HG02763 (cell line): ENCODE results near the gene COL2A1.

Source experiments
- ATAC-seq: cut with Tn5 transposase; IDR thresholded peaks from one replicate; pipeline ENCODE4 v1.9.1; 2021; ENCODE audit warnings: mild to moderate bottlenecking, moderate library complexity; ENCODE audit not compliant: unreplicated experiment

COL2A1 gene

DNA sequence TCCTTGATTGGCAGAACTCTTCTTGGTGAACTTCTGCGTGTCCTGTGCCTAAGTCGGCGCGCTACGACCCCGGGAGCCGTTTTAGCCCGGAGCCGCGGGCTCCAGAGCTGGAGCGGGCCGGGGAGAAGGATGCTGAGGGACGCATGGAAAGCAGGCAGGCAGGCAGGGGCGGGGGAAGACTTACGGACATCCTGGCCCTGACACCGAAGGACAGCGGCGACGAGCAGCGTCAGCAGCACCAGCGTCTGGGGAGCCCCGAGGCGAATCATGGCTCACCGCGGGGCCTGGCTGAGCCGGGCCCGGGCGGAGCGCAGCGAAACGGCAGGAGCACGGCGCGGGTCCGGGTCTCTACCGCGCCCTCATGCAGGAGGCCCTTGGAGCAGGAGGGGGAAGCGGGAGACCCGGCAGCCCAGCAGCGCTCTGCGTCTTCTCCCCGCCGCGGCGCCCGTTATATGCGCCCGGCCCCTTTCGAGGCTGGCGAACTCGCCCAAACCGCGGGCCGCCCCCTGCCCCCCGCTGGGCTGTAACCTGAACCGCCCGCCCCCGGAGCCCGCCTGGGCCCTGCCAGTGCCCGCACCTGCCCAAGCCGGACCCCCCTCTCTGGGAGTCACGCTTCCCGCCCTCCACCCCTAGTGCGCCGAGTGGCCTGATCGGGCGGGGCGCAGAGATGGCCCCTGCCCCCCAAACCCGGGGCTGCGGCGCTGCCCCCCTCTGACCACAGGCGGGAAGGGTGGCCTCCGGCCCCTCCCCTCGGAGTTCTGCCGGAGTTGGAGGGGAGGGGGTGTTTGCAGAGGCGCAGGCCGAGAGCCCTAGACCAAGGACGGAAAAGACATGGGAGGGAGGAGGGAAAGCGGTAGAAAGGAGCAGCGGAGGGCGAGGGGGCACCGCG is at the start of gene COL2A1:
Gene COL2A1 (minus strand): TSS at position 424 of the 889 bp plus-strand sequence. CDS start 155 bp downstream, at position 269.
- no peak for ATAC-seq

DNA sequence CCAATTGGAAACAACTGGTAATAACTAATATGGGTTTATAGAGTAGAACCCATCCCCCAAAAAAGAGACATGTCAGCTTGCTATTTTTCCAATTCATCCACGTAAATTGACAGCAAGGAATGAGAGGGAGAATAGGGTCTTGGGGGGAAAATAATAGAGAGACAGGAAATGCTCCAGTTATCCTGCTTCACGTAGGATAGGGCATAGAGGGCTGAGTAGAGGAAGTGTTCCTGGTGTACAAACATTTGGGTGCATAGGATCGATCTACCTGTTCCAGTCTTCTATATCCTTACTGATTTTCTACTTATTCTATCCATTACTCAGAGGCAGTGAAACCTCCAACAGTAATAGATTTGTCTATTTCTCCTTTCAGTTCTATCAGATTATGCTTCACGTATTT is 49.6 kb upstream of the COL2A1 start:
- ATAC-seq = no peak

DNA sequence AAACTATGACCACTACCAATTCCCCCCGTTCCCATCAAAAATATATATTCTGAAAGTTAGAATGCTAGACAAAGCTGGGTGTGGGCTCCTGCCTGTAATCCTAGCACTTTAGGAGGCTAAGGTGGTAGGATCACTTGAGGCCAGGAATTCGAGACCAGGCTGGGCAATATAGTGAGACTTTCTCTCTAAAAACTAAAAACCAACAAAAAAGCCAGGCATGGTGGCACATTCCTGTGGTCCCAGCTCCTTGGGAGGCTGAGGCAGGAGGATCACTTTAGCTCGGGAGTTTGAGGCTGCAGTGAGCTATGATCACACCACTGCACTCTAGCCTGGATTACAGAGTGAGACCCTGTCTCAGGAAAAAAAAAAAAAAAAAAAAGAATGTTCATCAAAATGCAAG is 48.8 kb upstream of the COL2A1 start:
- no peak for ATAC-seq

DNA sequence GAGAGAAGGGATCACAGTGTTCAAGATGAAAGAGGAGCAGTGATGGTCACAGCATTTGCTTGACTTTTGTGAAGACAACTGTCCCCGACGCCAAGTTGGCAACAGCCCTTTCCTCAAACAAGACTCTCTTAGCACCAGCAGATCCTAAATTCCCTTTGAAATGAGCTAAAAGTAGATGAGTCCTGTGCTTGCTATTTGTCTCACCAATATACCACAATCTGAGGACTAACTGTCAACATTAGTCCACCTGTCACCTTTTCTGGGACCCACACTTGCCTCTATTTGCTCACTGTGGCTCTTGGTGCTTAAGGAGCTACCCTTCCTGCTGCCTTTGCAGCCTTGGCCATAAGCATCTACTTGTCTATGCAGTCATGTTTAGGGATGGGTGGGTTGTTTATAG is 47.4 kb upstream of the COL2A1 start:
- no peak for ATAC-seq

DNA sequence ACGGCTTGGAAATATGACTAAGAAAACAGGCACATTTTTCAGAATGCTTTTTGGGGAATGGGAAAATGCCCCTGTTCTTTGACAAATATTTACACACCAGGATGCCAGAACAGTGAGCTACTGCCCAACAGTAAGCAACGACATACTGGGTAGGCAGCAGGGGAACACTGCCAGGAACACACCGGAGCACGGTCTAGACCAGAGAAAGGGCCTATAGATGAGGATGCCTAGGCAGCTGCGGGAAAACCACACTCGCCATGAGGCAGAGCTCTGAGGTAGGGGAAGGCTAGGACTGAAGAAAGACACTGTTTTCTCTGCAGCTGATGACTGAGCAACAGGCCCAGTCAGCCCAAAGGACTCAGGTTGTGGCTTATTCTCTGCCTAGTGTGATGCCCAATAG is 45.9 kb upstream of the COL2A1 start:
- no peak for ATAC-seq

DNA sequence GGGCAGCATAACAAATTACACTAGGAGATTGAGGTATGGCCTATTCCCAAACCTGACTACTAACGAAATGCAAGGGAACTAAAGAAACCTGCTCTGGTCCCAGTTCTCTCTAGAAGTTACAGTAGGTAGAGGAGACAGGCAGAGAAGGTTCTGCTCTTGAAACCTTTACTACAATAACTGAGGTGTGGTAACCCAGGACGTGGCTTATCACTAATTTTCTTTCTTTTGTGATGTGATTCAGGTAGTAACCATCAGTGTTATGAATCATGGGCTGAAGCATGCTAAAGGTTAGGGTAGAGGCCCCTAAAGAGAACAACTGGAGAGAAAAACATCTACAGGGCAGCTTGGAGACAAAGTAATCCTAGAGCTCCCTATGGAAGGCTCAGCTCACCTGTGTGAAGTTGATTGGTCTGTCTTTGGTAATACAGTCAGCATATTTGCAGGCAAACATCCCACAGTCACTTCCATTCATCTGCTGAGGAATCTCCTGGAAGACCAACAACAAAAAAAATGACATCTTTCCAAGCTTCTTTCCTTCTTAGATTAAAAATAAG is 41.8 kb upstream of the COL2A1 start:
- no peak for ATAC-seq

DNA sequence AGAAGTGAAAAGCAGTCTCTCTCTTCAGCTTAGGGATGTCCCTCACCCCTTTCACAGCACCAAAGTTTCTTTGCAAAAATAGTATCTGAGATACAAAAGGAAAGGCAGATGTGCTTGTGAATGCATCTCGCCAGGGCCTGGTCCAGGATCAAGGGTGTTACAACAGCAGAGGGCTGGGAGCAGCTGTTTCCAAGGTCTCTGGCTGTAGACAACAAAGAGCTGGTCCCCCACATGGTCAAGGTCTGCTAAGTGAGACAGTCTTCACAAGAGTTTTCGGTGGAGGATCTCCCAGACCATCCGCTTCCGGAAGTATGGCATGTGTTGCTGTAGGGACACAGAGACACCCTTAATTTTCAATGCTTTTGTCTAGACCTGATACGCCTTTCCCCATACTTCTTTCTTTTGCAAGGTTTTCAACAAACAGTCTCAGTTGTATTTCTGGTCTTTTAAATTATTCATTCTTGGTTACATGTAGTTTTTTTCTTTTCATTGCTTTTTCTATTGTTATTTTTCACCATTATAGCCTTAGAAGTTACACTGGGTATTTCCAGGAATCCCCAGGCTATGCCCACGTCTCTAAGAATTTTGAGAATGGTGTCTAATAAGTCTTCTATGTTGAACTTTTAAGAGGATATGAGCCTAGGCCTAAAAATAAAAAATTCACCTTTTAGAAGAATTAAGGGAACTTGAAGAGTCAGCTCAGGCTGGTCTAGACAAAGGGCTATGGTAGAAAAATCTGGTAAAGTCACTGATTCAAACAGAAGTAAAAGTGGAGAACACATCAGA is 41.0 kb upstream of the COL2A1 start:
- ATAC-seq = no peak

DNA sequence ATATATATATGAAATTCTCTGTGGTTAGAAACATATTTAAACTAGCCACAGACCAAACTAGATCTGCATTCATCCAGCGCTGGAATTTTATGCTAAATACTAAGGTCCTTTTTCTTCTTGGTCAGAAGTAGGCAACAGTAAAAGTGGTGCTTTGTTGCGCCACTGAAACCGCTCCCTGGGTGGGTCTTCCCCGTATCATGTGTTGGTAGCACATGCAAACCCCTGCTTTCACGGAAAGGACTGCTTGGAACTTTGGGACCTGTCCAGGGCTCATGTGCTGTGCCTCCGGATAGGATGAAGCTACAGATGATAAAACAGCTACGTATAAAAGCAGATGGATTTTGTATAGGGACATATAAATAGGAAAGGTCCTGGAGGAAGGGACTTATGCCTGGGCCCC is 40.1 kb upstream of the COL2A1 start:
- no peak for ATAC-seq

DNA sequence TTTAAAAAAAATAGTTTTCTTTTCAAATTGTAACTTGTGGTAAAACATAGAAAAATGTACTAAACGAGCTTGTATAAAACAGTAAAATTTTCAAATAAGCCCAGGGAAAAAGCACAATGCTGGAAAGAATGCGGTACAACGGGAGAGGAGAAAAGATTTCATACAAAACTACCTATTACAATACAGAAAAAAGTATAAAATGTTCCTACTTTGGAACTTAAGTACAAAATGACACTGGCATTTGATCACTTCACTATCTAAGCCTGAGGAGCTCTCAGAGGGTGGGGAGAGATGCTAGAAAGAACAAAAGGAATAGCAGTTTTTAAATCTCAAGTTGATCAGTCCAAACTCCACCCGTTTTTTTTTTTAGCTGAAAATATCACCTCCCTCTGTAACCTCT is 39.5 kb upstream of the COL2A1 start:
- no peak for ATAC-seq

DNA sequence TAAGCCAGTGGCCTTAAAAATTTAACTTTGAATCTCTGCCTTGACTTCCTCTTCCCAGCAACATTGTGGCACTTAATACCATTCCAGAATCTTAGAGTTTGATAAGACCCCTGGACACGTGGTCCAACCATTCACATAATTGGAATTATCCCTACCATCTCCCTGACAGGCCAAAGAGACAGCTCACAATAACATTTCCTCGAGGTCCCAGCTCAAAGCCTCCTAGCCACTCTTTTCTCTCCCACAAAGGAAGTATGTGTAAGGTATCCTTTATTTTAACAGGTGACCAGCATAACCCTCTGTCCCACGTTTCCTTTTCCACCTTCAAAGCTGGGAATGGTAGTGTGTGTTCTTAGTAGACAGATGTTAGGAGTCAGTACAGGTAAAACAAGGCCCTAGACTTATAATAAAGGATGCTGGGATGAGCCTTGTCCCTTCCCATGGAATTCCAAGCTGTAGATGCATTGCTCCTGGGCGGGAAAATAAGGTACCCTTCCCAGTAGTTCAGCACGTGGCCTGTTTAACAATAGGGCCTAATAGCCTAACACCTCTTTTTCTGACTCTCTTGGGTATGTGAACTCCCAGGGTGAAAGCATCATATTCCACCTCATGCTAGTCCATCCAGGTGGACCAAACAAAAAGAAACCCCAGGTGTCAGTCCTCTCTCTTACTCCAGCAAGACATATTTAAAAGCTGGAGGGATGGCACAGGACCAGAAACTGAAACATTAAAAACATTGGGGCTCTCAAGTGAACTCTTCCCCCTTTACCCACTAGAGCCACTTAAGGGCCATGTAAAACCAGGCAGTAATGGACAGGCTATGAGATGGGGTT is 37.5 kb upstream of the COL2A1 start:
- no peak for ATAC-seq

DNA sequence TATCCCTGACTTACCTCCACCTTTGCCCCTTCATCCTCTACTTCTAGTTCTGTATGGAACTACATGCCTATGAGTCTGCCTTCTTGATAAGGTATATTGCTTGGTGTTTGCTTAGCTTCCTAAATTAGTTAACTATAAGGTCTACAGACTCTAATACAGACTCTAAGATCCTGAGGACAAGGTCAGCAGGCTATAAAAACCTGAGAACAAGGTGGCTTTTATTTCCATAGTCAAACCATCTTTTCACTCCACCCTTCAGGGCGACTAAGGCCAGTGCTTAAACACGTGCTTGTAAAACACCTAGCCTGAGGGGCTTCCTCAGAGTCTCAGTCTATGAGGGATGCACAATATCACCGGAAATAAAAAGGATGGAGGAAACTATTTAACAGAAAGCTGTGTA is 36.1 kb upstream of the COL2A1 start:
- ATAC-seq = no peak

DNA sequence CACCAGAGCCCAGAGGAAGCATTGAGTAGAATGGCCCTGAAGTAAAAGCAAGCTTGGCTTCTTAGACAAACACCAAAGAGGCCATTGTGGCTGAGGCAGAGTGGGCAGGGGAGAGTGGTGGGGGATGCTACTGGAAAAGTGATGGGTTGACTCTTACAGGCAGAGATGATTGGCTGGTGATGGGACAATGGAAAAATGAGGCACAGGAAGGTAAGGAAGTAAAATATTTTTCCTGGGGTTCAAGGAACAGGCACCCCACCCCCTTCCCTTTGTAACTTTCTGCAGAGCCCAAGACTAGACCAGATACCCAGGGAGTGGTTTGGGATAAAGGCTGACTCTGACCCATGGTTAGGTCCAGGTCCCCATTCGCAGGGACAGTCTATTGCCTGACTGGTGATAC is 34.9 kb upstream of the COL2A1 start:
- no peak for ATAC-seq

DNA sequence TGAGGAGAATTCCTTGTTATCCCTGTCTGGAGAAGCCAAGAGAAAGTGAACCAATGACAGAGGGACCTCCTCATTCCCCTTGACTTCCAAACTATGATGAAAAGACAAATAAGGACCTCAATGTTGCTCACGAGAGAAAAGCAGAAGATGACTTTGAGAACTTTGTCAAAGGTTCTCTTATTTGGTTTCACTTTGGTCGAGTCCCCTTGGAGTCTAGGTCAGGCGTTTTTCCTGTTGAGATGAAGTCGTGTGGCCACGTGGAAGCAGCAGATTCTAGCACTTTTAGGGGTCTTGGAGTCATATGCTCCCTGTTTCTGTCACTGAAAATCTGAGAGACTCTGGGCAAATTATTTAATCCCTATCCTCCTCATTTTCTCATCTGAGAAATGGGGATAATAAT is 33.8 kb upstream of the COL2A1 start:
- no peak for ATAC-seq

DNA sequence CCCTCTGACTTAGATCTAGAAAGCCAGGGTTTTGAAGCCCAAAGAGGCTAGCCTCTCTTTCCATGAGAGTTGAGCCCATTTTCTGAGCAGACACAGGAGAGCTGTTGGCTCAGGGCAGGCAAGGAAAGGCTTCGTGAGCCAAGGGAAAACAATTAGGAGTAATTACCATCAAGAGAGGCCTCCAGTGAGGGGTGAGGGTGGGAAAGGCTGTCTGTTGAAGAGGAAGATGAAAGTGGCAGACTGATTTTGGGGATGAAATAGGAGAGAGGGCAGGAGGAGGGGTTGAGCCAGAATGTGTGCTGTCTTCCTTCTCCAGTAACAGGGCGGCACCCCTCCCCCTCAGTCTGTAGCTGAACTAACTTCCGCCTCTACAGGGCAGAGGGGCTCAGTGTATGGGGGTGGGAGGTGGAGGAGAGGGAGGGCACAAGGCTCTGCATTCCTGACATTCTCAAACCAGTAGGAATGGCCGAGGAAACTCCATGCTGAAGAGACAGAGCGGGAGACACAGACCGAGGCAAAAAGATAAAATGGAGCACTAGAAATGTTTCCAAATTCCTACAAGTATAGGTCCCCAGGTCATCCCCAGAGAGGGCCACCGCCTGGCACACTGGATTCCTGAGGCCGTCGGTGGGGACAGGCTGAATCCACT is 33.1 kb upstream of the COL2A1 start:
- ATAC-seq = no peak

DNA sequence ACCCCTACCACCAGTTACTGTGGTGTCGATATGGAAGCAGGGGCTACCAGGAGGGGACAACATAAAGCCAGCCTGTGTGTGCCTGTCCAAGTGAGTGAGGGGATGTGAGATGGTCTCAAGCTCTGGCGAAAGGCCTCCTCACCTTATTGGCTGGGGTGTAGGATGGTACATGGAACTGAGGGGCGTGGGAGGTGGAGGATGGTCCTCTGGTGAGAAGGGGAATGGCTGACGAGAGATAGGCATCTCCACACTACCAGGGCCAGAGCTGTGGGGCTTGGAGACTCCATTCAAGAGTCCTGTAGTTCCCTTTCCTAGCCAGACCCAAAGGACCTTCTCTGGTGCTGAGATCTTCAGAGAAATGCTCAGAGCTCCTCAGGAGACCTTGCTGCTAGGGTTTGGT is 32.5 kb upstream of the COL2A1 start:
- ATAC-seq = no peak

DNA sequence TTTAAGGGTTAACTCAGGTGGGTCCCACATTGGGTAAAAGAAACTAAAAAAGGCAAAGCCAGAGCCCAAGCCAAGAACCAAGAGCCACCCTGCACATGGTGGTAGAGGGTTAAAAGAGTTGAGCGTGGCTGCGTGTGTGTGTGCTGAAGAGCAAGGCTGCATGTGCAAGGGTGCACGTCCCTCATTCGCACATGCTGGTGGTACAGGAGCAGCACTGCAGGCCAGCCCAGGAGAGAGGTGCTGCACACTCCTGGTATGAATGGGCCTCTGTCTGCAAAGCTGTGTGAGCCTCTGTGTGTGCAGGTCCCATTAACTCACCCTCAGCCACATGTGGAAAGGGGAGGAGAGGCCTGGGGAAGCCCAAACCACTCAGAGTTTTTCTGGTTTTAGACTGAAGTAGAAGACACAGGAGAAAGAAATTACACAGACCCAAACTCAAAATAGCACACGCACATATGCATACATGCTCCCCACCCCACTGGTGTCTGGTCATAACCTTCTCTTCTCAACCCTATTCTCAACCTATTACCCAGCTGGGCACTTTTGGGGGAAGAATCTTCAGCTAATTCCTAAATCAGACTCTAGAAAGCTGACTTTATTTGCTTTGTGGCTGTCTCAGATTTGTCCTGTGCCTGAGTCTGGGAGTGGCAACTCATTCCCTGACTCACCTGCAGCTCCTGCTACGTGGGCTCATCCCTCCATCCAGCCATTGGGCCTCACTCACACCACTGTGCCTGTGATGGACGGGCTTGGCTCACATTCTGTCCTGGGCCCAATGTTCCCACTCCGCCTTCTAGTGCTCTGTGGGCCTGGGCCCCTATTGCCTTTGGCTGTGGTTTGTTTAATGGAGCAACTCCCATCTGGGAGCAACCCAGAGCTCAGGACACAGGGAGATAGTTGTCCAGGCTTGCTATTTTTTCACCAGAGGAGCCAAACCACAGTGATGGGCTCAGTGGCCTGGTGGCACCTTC is 30.8 kb upstream of the COL2A1 start:
- no peak for ATAC-seq

DNA sequence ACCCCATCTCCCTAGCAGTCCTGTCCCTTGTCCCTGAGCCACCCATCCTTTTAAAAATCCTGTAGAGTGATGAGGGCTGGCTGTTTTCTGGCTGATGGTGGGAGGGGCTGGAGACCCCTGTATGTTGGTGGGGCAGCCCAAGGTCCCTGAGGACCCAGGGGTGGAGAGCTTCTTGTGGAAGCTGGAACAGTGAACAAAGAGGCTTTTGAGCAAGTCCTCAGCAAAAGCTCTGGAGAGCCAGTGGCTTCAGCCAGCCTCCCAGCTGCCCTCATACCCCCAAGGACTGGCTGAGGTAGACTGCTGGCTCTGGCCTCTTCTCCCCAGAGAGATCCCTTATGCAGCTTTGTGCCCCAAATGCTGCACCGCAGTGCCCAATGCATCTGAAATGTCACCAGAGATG is 29.2 kb upstream of the COL2A1 start:
- no peak for ATAC-seq

DNA sequence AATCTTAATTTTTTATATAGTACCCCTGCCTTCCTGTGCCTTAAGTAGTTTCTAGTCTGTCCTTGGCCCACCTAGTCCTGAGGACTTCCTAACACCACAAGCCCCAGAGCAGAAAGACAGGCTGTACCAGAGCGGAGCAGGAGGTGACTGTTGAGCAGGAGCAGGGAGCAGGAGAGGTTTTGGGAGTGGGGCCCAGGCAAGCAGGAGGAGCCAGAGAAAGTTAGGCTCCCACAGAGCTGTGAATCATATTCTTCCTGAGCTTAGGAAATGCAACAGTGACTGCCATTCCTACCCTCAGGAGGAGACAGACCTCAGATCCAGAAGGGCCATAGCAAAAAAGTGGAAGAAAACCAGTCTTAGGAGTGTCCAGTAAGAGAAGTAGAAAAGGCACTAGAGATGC is 28.3 kb upstream of the COL2A1 start:
- no peak for ATAC-seq
